Stimulated activated CD8-positive, alpha-beta memory T cell treated with anti-CD3 and anti-CD28 coated beads, Interleukin-7, amount 100 ng/mL, for 24 hours (primary cell): Measurements from ENCODE around the gene CRHBP.
"Not testable (repeated sequence)": the region's sequence is repeated elsewhere in the genome, so short reads cannot be mapped to it uniquely, and the experiment has no call there.

Source experiments
- DNase-seq: peaks from one replicate; pipeline ENCODE4 v3.0.0-alpha.2; 2020; ENCODE audit warnings: low read depth

Gene CRHBP

DNA sequence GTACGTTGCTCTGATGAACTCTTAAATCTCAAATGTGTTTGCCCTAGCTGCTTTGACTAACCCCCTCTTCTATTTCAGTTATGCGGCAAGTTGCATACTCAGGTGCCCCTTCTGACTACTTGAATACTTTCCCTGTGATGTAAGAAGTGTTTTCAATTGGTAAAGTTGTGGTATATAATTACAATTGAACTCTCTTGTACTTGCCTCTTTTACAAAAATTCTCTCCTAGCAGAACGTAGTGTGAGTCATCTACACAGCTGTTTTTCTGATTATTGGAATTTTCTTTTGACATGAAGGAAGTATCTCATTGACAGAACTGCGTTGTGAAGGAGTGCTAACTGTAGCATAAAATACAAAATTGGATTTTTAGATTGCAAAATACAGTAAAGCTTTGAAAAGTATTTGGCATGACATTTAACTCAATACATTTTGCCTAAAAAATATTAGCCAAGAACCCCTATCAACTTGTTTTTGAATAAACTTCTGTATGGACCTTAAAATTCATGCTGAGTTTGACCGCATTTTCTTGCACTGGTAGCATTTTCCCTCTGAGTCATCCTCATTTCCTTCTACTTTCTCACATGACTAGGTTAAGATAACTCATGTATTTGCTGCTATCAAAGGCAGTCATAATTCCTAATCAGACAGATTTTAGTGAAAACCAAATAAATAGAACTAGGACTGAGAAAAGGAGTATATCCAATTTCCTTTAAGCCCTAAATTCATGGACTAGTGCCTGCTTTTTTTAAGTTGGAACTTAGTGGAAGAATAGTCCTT lies 6.3 kb downstream of the CRHBP start:
- no peak for DNase-seq

DNA sequence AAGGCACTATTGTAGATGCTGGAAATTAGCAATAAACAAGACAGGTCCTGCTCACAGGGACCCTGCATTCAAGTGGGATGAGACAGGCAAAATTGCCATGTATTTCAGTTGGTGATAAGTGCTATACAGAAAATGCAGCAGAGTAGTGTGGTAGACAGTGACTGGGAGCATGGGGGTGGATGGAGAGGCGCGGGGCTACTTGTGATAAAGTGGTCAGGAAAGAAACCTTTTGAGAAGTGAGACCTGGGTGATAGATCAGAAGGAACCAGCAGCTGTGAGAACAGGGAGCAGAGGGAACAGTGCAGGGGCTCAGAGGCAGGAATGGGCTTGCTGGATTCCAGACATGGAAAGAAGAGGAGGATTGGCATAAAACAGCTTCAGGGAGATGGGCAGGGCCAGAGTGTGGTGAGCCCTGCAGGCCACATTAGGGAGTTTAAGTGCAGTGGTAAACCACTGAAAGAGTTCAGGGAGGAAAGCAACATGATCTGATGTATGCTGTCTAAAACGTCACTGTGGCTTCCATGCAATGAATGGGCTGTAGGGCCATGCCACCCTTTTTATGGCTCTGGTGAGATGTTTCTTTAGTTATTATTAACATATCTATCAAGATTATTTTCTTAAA lies 7.3 kb downstream of the CRHBP start:
- no peak for DNase-seq

DNA sequence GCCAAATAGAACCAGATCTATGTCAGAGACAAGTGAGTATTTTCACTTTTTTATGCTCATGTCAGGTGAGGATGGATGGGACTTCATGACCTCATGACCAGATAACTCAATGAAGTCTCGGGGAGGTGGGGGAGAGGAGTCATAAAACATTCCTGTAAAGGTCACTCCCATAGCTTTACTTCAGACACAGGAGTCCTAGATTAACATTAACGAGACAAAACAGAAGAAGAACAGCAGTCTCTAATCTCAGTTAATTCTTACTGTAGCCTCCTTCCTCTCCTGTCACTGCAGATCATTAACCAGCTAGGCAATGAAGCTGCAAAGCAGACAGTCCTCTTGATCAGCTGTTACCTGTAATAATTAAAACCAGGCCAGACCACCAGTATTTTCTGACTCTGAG lies 11.2 kb downstream of the CRHBP start:
- no peak for DNase-seq

DNA sequence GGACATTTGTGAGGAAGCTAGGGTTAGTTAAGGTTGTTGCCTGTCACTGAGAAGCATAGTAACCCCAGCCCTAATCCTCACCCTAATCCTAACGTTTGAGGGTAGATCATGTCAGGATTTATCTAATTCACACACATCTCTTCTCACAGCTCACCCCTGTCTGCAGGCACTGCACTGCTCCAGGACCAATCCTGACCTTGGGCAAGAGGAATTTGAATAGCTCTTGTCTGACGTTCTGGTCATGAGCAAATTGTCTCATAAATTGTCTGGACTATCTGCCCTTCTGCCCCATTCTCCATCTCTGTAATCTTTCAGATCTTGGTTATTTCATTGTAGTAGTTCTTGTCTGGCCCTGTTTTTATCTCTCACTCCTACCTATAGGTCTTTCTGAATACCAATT lies 18.7 kb downstream of the CRHBP start:
- DNase-seq, result no peak

DNA sequence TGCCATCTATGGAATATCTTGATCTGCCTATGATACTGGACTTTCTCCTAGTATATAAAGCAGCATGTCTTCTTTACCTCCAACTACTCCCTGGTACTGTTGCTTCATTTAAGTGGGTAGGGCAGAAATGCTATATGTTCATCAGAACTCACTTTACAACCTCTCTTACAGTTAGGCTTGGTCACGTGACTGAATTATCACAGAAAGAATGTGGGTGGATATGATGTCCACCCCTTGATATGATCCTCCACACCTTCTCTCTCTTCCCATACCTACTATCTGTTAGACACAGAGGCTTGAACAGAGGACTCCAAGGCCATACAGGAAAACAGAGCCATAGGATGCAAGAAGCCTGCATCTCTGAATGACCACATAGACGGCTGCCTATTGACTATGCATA lies 19.8 kb downstream of the CRHBP start:
- no peak for DNase-seq

DNA sequence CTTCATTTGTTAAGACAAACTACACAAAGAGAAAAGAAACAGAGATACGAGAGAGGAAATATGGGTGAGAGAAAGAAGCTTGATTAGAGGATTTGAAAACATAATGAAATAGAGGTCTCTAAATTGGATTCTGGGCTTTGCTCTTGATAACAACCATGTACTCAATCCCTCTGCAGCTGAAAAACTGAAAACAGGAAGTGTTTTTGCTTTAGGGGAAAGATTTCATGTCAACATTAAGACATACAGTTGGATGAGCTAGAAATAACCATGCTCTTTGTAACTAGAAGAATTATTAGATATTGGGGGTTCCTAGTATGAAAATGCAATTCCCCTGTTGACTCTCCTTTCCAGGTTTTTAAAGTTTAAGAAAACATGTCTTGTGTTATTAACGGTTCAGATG lies 21.9 kb downstream of the CRHBP start:
- no peak for DNase-seq

DNA sequence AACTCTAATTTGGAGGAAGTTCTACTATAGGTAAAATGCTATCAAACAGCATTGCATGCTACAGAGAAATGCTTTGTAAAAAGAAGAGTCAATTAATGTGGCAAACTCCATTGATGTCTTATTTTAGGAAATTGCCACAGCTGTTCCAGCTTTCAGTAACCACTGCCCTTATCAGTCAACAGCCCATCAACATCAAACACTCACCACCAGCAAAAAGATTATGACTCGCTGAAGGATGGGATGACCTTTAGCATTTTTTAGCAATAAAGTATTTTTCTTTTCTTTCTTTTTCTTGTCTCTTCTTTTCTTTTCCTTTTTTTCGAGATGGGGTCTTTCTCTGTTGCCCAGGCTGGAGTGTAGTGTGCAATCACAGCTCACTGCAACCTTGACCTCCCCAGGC lies 26.0 kb downstream of the CRHBP start:
- DNase-seq, result no peak

DNA sequence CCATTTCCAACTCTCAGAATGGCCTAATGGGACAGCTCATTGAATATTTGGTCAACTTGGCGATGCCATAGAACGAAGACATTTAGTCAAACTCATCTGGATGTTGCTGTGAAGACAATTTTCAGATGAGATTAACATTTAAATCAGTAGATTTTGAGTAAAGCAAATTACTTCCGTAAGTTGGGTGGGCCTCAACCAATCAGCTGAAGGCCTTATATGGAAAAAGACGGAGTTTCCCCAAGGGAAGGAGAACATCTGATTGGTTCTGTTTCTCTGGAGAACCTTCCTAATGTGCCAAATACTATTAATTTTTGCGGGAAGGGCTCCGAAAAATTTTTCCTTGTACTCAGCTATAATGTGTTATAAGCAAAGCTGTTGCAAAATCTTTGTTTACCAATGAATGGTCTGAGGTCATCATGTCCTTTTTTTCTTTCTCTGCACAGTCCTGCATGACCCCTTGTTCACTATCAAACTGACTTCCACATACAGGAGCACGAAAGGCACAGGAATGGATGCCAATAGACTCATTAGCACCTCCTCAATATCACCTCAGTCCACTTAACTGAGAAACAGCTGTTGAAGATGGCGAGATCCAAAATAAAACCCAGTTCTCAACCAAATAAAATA lies 27.8 kb downstream of the CRHBP start:
- no peak for DNase-seq

DNA sequence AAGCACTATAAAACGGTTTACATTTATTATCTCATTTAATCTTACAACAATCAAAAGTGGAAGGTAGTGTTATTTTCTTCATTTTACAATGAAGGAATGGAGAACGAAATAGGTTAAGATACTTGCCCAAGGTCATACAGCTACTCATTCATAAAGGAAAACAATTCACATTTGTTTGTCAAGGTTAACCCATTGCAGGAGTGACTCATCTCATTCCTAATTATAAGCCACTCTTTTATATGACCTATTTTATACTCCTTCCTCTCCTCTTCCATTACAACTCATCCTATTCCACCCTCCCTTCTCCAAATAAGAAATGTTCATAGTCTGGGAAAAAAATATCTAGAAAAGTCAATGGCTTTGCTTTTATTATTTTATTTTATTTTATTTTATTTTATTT lies 29.6 kb downstream of the CRHBP start:
- no peak for DNase-seq

DNA sequence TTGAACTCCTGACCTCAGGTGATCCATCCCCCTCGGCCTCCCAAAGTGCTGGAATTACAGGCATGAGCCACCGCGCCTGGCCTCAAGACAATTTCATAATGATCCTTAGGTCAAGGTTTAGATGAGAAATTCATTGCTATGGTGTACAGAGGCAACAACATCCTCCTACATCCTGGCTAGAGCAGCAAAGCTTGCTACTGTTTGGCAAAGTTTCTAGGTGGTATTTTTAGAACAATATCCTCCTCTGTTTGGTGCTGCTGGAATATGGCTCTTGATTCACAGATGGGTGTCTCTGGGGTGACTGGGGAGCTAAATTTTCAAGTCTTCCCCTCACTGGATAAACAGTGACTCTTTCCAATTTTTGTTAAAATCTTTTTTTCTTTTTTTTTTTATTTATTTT lies 30.6 kb downstream of the CRHBP start:
- DNase-seq, result no peak

DNA sequence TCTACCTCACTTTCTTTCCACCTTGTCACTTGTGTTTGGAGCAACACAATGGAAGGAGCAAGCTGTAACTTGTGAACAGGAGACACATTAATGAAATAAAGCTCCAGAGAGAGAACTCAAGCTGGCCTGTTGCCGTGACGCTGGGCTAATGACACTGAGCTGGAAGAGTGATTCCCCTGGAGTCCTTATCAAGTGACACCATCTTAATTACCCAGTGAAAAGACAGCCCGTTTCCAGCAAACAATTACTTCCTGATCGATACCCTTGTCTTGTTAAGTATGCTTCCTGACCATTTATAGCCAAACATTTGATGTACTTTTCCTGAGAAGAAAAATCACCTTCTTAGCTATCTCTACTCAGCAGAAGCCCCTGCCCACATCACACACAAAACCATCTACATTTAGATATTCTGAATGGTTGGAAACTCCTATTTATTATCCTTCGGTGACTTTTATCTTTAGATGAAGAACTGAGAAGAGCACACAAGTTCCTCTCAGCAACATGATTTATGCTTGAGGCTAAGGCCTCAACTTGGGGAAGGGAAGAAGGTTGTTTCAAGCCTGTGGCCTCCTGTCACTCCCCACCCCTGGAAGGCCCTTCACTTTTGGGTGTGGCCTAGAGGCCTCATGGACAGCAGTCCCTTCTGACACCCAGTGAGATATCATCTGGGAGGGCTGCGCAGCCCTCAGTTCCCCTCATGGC lies 34.1 kb downstream of the CRHBP start:
- no peak for DNase-seq

DNA sequence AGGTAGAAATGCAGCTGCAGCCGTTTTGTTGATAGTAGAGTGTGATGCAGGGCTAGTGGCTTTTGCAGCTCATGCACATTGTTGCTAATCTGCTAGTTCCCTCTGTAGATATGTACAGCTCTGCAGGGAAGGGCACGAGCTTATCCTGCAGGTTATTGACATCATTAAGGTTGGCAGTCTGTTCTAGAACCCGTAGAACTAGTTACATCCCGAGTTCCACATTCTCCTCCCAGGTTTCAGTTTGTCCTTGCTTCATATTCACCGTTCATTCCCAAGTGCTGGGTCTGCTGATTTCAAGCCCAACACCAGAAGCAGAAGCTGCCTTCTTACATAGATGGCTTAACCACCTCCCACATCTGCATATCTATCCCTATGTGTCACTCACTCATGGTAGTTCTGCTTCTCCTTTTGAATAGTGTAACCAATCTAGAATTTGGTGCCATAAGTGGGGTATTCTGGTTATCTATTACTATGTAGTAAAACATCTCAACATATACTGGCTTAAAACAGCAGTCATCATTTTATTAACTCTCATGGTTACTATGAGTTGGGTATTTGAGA lies 38.1 kb downstream of the CRHBP start:
- DNase-seq, result no peak

DNA sequence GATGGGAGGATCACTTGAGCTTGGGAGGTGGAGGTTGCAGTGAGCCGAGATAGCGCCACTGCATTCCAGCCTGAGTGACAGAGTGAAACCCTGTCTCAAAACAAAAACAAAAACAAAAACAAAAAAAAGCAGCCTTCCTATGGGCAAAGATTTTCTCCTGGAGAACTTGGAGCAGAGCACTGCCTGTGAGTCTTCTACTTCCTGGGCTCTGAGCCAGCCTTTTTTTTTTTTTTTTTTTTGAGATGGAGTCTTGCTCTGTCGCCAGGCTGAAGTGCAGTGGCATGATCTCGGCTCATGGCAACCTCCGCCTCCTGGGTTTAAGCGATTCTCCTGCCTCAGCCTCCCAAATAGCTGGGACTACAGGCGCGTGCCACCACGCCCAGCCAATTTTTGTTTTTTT lies 40.6 kb downstream of the CRHBP start:
- DNase-seq, result not testable (repeated sequence)

DNA sequence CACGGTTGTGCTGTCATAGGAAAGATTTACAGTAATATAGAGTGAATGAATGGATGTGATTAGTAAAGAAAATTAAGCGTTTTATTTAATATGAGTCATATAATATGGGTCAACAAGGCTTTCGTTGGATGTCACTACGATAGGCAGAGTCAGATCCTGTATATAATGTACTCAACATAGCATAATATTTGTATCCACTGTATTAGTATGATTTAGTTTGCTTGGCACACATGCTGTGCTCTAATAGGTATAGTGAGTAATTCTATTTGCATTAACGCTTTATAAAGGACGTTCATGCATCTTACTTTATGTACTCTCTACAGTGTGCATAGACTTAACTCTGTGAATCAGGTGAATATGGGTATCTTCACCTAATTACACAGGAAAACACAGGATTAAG lies 41.5 kb downstream of the CRHBP start:
- DNase-seq, result no peak

DNA sequence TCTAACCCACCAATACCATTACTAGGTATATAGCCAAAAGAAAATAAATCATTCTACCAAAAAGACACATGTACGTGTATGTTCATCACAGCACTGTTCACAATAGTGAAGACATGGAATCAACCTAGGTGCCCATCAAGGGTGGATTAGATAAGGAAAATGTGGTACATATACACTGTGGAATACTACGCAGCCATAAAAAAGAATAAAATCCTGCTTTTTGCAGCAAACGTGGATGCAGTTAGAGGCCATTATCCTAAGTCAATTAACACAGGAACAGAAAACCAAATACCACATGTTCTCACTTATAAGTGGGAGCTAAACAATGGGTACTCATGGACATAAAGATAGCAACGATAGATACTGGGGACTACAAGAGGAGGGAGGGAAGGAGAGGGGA lies 45.4 kb downstream of the CRHBP start:
- not testable (repeated sequence) for DNase-seq

DNA sequence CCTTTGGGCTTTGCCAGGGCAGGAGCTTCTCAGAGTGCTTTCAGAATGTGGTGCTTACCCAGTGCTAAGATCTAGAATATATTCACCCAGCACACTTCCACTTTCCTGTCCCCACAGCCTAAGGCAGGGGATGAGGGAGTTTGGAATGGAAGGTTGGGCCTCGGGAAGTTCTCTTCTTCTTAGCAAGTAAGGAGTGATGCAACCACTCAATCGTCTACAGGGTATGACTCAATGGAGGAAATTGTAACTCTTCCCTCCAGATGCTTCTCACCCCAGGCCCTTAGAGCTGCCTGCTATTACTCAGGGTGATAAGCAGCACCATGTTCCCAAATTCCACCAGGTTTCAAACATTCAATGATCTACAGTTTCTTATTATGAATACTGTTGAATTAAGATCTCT lies 46.6 kb downstream of the CRHBP start:
- DNase-seq, result no peak

DNA sequence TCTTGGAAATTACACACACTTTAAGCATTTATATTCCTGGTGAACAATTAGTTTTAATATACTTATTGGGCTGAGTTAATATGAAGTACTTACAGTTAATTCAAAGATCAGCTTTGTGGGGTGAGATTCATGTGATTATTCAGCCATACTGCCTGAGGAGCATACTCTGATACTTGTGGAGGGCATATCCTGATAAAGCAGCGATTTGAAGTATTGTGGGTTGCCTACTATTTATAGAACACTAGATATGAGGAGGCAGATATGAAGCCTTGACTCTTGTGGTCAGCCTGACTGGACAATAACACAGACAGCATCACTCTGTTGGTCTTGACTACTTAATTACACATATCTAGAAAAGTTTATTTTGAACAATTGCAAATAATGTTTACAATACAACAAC lies 50.4 kb downstream of the CRHBP start:
- DNase-seq, result no peak

DNA sequence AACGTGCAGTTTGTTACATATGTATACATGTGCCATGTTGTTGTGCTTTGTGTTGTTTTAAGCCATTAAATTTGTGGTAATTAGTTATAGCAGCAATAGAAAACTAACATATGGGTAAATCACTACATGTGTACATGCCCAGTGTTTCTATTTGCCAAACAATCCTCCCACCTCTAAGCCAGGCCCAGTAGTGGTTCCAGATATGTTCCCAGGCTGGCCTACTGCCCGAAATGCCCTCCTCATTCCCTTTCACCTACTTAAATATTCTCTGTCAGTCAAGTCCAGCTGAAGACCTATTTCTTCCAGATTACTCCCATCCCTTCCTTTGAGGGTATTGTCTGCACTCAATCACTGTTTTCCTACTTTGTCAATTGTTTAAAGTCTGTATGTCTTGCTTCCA lies 53.3 kb downstream of the CRHBP start:
- no peak for DNase-seq

DNA sequence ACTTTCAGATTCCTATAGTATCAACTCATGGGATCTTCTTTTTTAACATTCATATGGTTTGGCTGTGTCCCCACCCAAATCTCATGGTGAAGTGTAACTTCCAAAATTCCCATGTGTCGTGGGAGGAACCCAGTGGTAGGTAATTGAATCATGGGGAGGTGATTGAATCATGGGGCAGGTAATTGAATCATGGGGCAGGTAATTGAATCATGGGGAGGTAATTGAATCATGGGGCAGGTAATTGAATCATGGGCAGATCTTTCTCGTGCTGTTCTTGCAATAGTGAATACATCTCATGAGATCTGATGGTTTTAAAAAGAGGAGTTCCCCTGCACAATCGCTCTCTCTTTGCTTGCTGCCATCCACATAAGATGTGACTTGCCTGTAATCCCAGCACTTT lies 55.6 kb downstream of the CRHBP start:
- DNase-seq, result no peak

DNA sequence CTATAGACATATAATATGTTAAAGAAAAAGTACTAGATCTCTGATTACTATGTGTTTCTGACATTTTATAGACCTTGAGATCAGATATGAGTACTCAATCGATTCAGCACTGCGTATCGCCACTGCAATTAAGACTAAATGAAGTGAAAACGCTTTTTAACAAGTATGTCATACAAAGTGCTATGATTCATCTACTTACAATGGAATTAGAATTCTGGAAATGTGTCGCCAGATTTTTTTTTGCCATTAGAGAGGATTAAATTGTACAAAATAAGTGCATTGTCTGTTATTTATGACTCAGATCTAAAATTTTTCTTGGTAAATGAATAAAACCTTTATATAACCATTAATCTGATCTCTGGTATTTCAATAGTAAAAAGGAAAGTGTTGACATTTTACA lies 57.4 kb downstream of the CRHBP start:
- DNase-seq, result no peak

DNA sequence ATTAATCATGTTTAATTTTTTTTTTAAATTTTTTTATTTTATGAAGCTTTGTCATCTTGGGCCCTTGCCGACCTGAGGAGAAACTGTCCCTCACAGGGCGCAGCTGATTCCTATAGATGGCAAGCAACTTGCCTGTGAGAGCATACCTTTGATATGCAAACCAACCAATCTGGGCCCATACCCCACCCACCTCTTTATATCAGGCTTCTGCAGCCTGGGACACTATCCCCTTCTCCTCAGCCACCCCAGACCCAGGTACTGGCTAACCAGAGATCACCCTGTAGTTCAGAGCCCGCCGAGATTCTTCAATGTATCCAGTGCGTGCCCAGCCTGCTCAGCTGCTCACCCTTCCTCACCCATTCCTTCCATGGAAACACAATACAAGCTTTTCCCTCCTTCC lies 58.7 kb downstream of the CRHBP start:
- DNase-seq, result no peak

DNA sequence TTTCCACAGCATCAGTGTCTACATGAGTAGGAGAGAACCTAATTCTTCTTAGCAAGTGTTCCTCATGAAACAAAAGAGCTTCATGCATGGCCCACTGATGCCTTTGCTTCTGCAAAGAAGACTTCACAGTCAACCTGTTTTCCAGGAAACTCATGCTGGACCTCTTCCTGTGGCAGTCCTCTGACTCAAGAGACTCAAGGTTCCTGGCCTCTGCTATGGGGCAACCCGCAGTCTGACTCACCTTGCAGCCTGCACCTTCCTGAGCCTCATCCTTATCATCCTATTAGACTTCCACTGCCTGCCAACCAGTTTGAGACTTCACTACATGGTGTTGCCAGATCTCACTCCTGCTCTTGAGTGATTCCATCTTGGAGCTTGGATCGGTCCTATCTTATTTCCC lies 59.8 kb downstream of the CRHBP start:
- DNase-seq, result no peak
